Liver (tissue), 9 donors: ENCODE measurements around the gene ROM1. TPM values are rescaled to one million over a fixed set of nuclear protein-coding genes. Genes with fewer than 3 reads are reported as not detected.
A peak's percentile ranks its signal among the peaks of the same experiment; 100 is the strongest.

Source experiments
- DNase-seq: peaks from one replicate; pipeline ENCODE4 v3.0.0-alpha.2; 2017; ENCODE audit warnings: low spot score
- H3K27ac ChIP-seq, 2 donors: one replicate each; pipeline ENCODE4 v1.7.0; 2013; ENCODE audit warnings: inconsistent platforms in 2 of 2, low read length in 2 of 2, control low read depth in 1 of 2, low read depth in 1 of 2, mild to moderate bottlenecking in 1 of 2
- H3K27me3 ChIP-seq, 4 donors: one replicate each; pipeline versions ENCODE4 v1.6.1 to v1.7.0; 2013; ENCODE audit warnings: low read length in 3 of 4, inconsistent platforms in 1 of 4, mild to moderate bottlenecking in 1 of 4, moderate library complexity in 1 of 4; ENCODE audit not compliant: control insufficient read depth in 4 of 4, insufficient read depth in 4 of 4
- H3K36me3 ChIP-seq, 4 donors: one replicate each; pipeline versions ENCODE4 v1.6.1 to v1.7.0; 2013; ENCODE audit warnings: low read length in 3 of 4, mild to moderate bottlenecking in 3 of 4, low read depth in 1 of 4, moderate library complexity in 1 of 4; ENCODE audit not compliant: control insufficient read depth in 4 of 4, insufficient read depth in 3 of 4
- H3K4me1 ChIP-seq, 4 donors: one replicate each; pipeline versions ENCODE4 v1.6.1 to v1.7.0; 2013; ENCODE audit warnings: low read length in 3 of 4, mild to moderate bottlenecking in 3 of 4, moderate library complexity in 1 of 4; ENCODE audit not compliant: control insufficient read depth in 4 of 4, insufficient read depth in 4 of 4
- H3K4me3 ChIP-seq, 3 donors: one replicate each; pipeline versions ENCODE4 v1.6.1 to v1.7.0; 2013; ENCODE audit warnings: low read length in 3 of 3, control low read depth in 1 of 3, low read depth in 1 of 3, mild to moderate bottlenecking in 1 of 3
- H3K9ac ChIP-seq, 2 donors: one replicate each; pipeline ENCODE4 v1.7.0; 2013; ENCODE audit warnings: low read length in 2 of 2, mild to moderate bottlenecking in 2 of 2, moderate library complexity in 2 of 2, control low read depth in 1 of 2, low read depth in 1 of 2
- H3K9me3 ChIP-seq, 4 donors: one replicate each; pipeline versions ENCODE4 v1.6.1 to v1.7.0; 2013; ENCODE audit warnings: low read length in 3 of 4; ENCODE audit not compliant: control insufficient read depth in 4 of 4
- CTCF ChIP-seq: fragments of 150-350 bp; IDR thresholded peaks from 2 replicates; pipeline ENCODE4 v1.5.1; 2017; ENCODE audit warnings: improper control_type of control experiment, low read depth, low read length; ENCODE audit not compliant: missing input control
- HNF4A ChIP-seq, 2 donors: conservative IDR thresholded peaks; 2 replicates each; pipeline ENCODE4 v1.6.1; 2016; ENCODE audit warnings: antibody characterized with exemption in 2 of 2, mild to moderate bottlenecking in 2 of 2
- MAX ChIP-seq: IDR thresholded peaks from 2 replicates; pipeline ENCODE4 v1.6.1; 2016; ENCODE audit warnings: antibody characterized with exemption
- RAD21 ChIP-seq, 2 donors: IDR thresholded peaks; 2 replicates each; pipeline ENCODE4 v1.6.1; 2016; ENCODE audit warnings: antibody characterized with exemption in 2 of 2, mild to moderate bottlenecking in 2 of 2
- REST ChIP-seq: IDR thresholded peaks from 2 replicates; pipeline ENCODE4 v1.6.1; 2016; ENCODE audit warnings: antibody characterized with exemption, mild to moderate bottlenecking
- RXRA ChIP-seq, 2 donors: IDR thresholded peaks; 2 replicates each; pipeline ENCODE4 v1.6.1; 2017 to 2018; ENCODE audit warnings: antibody characterized with exemption in 2 of 2, mild to moderate bottlenecking in 1 of 2
- WGBS: extraction: QIAGEN DNeasy Blood & Tissue Kit; methylation state at CpG from one replicate; pipeline ENCODE4 v1.1.7; 2013; 5-methylcytosine and 5-hydroxymethylcytosine counted together
- polyA plus RNA-seq, 2 donors: library from polyadenylated mRNA; stranded (reverse) in 1 of 2; unstranded in 1 of 2; fragments of 200-250 nt in 1 of 2; fragments of >200 nt in 1 of 2; fragmentation: Nextera tagmentation in 1 of 2; extraction: Ambion mirVana in 1 of 2; gene quantifications; one replicate each; pipeline versions ENCODE4 v1.2.1 to v1.2.3, GENCODE V29; 2013 to 2015
- total RNA-seq, 2 donors: library from RNA; depleted of rRNA; stranded (reverse); fragments of >200 nt; gene quantifications; one replicate each; pipeline ENCODE4 v1.2.3, GENCODE V29; 2014
- donor health status: healthy.
- donor health status: healthy.
- donor health status: healthy.
- donor health status: healthy.
- donor health status: healthy.

Gene ROM1
- total and polyA plus RNA-seq, 4 donors: 0.84 to 3.9 (median 1.1) TPM

- TF ChIP-seq RAD21 (IDR thresholded peaks at IDR 0.05) (peak; percentile 69 to 79), MAX (no peak), CTCF (peak; percentile 38), RXRA (IDR thresholded peaks at IDR 0.05) (peak in 1 of 2 donors; percentile 19)
- Histone ChIP-seq H3K9ac (no peak overlapping the region), H3K9me3 (no peaks in the 10 kb centered on the region), H3K27me3 (no peaks in the 10 kb centered on the region), H3K27ac (no peak overlapping the region), H3K36me3 (peaks cover 18 to 43% (median 38%) of the 10 kb centered on the region in 4 donors), H3K4me1 (peaks cover 3 to 31% (median 21%) of the 10 kb centered on the region in 4 donors), H3K4me3 (no peak overlapping the region)
- 66% methylated on average over 13 of the region's 13 CpGs for WGBS
- DNase-seq: peak; percentile 80
Observed at GRCh38 chr11:62593434-62594044, 19.5 kb upstream of the ROM1 start.

- H3K36me3 ChIP-seq: peaks cover 18 to 43% (median 38%) of the 10 kb centered on the region in 4 donors
- no peak overlapping the region for H3K9ac ChIP-seq
- no peaks in the 10 kb centered on the region for H3K27me3 ChIP-seq
- no peaks in the 10 kb centered on the region for H3K9me3 ChIP-seq
- H3K4me1 ChIP-seq: peaks cover 5 to 26% (median 19%) of the 10 kb centered on the region in 4 donors
- DNase-seq: no peak
- WGBS: 93% methylated on average over 8 of the region's 8 CpGs
- H3K27ac ChIP-seq: no peak overlapping the region
- TF ChIP-seq REST (no peak), CTCF (no peak), HNF4A (conservative IDR thresholded peaks at IDR 0.05) (no peak), RAD21 (IDR thresholded peaks at IDR 0.05) (no peak), RXRA (IDR thresholded peaks at IDR 0.05) (no peak)
- H3K4me3 ChIP-seq: no peak overlapping the region
Observed at GRCh38 chr11:62595124-62595523, 17.9 kb upstream of the ROM1 start.
